Transverse colon (tissue), 4 donors: ENCODE data around the gene ARL15.

Source experiments
- CTCF ChIP-seq, 5 experiments: fragments of 200-600 bp in 3 of 5; fragments of 450-650 bp in 2 of 5; sonication (generic) in 3 of 5; IDR thresholded peaks; 1 replicate in 2 of 5; 2 replicates in 3 of 5; pipeline ENCODE4 v1.5.1; 2016 to 2017; ENCODE audit warnings: antibody characterized with exemption in 5 of 5, inconsistent platforms in 3 of 5, mild to moderate bottlenecking in 2 of 5, moderate library complexity in 1 of 5
- EP300 ChIP-seq: sonication (generic); formaldehyde crosslinking; IDR thresholded peaks from one replicate; pipeline ENCODE4 v1.6.1; 2017; ENCODE audit warnings: antibody characterized with exemption, low read depth
- POLR2A ChIP-seq: fragments of 450-650 bp; IDR thresholded peaks from one replicate; pipeline ENCODE4 v1.6.1; 2016; ENCODE audit warnings: antibody characterized with exemption, mild to moderate bottlenecking, moderate library complexity
- POLR2AphosphoS5 ChIP-seq, 3 donors: sonication (generic); formaldehyde crosslinking; IDR thresholded peaks; one replicate each; pipeline ENCODE4 v1.6.1; 2016; ENCODE audit warnings: antibody characterized with exemption in 3 of 3

- TF ChIP-seq CTCF (IDR thresholded peaks at IDR 0.05), result no peak
- TF ChIP-seq EP300, result no peak
- no peak for TF ChIP-seq POLR2AphosphoS5 (IDR thresholded peaks at IDR 0.05)
- TF ChIP-seq POLR2A, result no peak
These were observed 451.5 kb downstream of the ARL15 start for GRCh38 chr5:53858700-53859456.
